OCI-M2 (cell line): Measurements from ENCODE around the gene LARP1B.
"Not testable (repeated sequence)": the region's sequence is repeated elsewhere in the genome, so short reads cannot be mapped to it uniquely, and the experiment has no call there.

Experiments used
- DNase-seq: peaks from one replicate; lab custom pipeline; 2025; ENCODE audit not compliant: unreplicated experiment; lab: John Stamatoyannopoulos, UW

The LARP1B gene

GRCh38 chr4:128221586-128221985 is 160.5 kb downstream of the LARP1B start:
- no peak for DNase-seq

GRCh38 chr4:128225148-128225547 is 164.0 kb downstream of the LARP1B start:
- DNase-seq: no peak

GRCh38 chr4:128227991-128228571 is 167.0 kb downstream of the LARP1B start:
- DNase-seq: no peak

GRCh38 chr4:128228845-128229795 is 168.0 kb downstream of the LARP1B start:
- no peak for DNase-seq

GRCh38 chr4:128232719-128233118 is 171.6 kb downstream of the LARP1B start:
- DNase-seq: no peak

GRCh38 chr4:128234836-128235235 is 173.7 kb downstream of the LARP1B start:
- no peak for DNase-seq

- no peak for DNase-seq
These were observed 179.9 kb downstream of the LARP1B start for GRCh38 chr4:128241019-128241418.

GRCh38 chr4:128241425-128241913 is 180.4 kb downstream of the LARP1B start:
- no peak for DNase-seq

- no peak for DNase-seq
These were observed 180.9 kb downstream of the LARP1B start for GRCh38 chr4:128241981-128242380.

GRCh38 chr4:128242601-128243000 is 181.5 kb downstream of the LARP1B start:
- DNase-seq: no peak

- DNase-seq: no peak
These were observed 183.3 kb downstream of the LARP1B start for GRCh38 chr4:128244379-128244778.

- not testable (repeated sequence) for DNase-seq
These were observed 184.3 kb downstream of the LARP1B start for GRCh38 chr4:128245391-128245790.

- no peak for DNase-seq
These were observed 186.8 kb downstream of the LARP1B start for GRCh38 chr4:128247906-128248305.

- DNase-seq: no peak
These were observed 188.9 kb downstream of the LARP1B start for GRCh38 chr4:128249787-128250668.

- no peak for DNase-seq
These were observed 194.8 kb downstream of the LARP1B start for GRCh38 chr4:128255906-128256305.

- no peak for DNase-seq
These were observed 195.4 kb downstream of the LARP1B start for GRCh38 chr4:128256539-128256938.

- DNase-seq: not testable (repeated sequence)
These were observed 197.1 kb downstream of the LARP1B start for GRCh38 chr4:128258166-128258565.

GRCh38 chr4:128259889-128260288 is 198.8 kb downstream of the LARP1B start:
- DNase-seq: not testable (repeated sequence)
